Kidney (tissue), 14 donors: Measurements from ENCODE around the gene ZNF865. TPM values are rescaled to one million over a fixed set of nuclear protein-coding genes. Genes with fewer than 3 reads are reported as not detected.

Source experiments
- DNase-seq, 5 donors: peaks; one replicate each; pipeline ENCODE4 v3.0.0-alpha.2; 2013 to 2020
- FAIRE-seq: peaks from 2 replicates; lab custom pipeline; 2012; peaks lifted over from hg19 to GRCh38; lab: Jason Lieb, UNC
- H3K27ac ChIP-seq, 2 donors: one replicate each; pipeline ENCODE4 v1.7.0; 2013; ENCODE audit warnings: low read depth in 2 of 2, low read length in 2 of 2, inconsistent platforms in 1 of 2
- H3K27me3 ChIP-seq: one replicate; pipeline ENCODE4 v1.7.1; 2013; ENCODE audit warnings: low read length, inconsistent platforms; ENCODE audit not compliant: control insufficient read depth, insufficient read depth
- H3K36me3 ChIP-seq, 3 donors: one replicate each; pipeline versions ENCODE4 v1.7.0 to v1.7.1; 2013; ENCODE audit warnings: low read length in 3 of 3, control low read depth in 1 of 3, inconsistent platforms in 1 of 3; ENCODE audit not compliant: insufficient read depth in 3 of 3, control insufficient read depth in 2 of 3
- H3K4me1 ChIP-seq, 3 donors: one replicate each; pipeline versions ENCODE4 v1.7.0 to v1.7.1; 2013; ENCODE audit warnings: low read length in 3 of 3, inconsistent platforms in 1 of 3, low read depth in 1 of 3; ENCODE audit not compliant: control insufficient read depth in 2 of 3, insufficient read depth in 2 of 3
- H3K4me3 ChIP-seq, 3 donors: one replicate each; pipeline versions ENCODE4 v1.7.0 to v1.8.1; 2013; ENCODE audit warnings: low read length in 3 of 3, control low read depth in 1 of 3, inconsistent platforms in 1 of 3
- H3K9ac ChIP-seq, 3 donors: one replicate each; pipeline versions ENCODE4 v1.7.0 to v1.7.1; 2013; ENCODE audit warnings: low read length in 3 of 3, control low read depth in 1 of 3, inconsistent platforms in 1 of 3
- H3K9me3 ChIP-seq, 3 donors: one replicate each; pipeline versions ENCODE4 v1.7.0 to v1.7.1; 2013; ENCODE audit warnings: low read length in 3 of 3, control low read depth in 1 of 3, inconsistent platforms in 1 of 3; ENCODE audit not compliant: control insufficient read depth in 2 of 3, insufficient read depth in 1 of 3
- intact Hi-C: fragments of 100-400 bp; cut with DNase I; formaldehyde crosslinking; loops from one replicate; pipeline ENCODE4 v1.11.1; 2022
- polyA plus RNA-seq: library from polyadenylated mRNA; stranded (reverse); fragments of 350-450 nt; fragmentation: Illumina TruSeq; extraction: RNeasy Lipid Tissue Mini Kit (QIAGEN cat#74804); gene quantifications from one replicate; pipeline ENCODE4 v1.2.3, GENCODE V29; 2014; ENCODE audit warnings: low read depth, low replicate concordance; ENCODE audit not compliant: insufficient read depth
- total RNA-seq: library from RNA; stranded (reverse); fragmentation: NEBNext Ultra II Directional; extraction: Animal tissue kit (Norgen Biotek cat#: 25700); gene quantifications from one replicate; pipeline ENCODE4 v1.2.1, GENCODE V29; 2021
- TF ChIP-seq, protein P1 (sequence below): IDR thresholded peaks from 3 replicates; pipeline ENCODE4 v1.5.1; 2012; ENCODE audit warnings: mild to moderate bottlenecking, moderate library complexity, borderline replicate concordance; ENCODE audit not compliant: insufficient read depth; ENCODE audit errors: extremely low read depth
- donor health status: control.
- donor health status: control.
- donor health status: control.
- donor health status: control.
- donor health status: control.
- donor health status: DM: yes; HTN: yes; CAD: no.
- donor health status: Normal renal cell carcinoma (clear cell type).

ZNF865 gene
- total and polyA plus RNA-seq, 2 donors from 2014 or later: 5.8 to 17.4 TPM

DNA sequence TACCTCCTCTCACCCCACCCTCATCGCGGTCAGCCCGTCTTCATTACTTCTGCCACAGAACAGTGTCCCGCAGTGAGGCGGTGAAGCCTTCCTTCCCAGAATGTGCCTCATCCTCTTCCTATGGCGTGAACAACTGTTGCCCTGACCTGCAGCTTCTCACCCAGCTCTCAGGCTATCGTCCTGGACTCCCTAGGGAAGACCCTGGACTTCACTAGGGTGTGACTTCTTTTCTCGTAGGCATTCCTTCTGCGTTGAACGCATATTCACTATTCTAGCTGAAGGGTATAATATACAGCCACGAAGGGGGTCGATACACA lies 982 bp downstream of the ZNF865 start:
- peak overlapping the region; percentile 61 to 83 (median 72) for H3K9ac ChIP-seq
- TF ChIP-seq, protein P1, sequence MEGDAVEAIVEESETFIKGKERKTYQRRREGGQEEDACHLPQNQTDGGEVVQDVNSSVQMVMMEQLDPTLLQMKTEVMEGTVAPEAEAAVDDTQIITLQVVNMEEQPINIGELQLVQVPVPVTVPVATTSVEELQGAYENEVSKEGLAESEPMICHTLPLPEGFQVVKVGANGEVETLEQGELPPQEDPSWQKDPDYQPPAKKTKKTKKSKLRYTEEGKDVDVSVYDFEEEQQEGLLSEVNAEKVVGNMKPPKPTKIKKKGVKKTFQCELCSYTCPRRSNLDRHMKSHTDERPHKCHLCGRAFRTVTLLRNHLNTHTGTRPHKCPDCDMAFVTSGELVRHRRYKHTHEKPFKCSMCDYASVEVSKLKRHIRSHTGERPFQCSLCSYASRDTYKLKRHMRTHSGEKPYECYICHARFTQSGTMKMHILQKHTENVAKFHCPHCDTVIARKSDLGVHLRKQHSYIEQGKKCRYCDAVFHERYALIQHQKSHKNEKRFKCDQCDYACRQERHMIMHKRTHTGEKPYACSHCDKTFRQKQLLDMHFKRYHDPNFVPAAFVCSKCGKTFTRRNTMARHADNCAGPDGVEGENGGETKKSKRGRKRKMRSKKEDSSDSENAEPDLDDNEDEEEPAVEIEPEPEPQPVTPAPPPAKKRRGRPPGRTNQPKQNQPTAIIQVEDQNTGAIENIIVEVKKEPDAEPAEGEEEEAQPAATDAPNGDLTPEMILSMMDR: no peak

DNA sequence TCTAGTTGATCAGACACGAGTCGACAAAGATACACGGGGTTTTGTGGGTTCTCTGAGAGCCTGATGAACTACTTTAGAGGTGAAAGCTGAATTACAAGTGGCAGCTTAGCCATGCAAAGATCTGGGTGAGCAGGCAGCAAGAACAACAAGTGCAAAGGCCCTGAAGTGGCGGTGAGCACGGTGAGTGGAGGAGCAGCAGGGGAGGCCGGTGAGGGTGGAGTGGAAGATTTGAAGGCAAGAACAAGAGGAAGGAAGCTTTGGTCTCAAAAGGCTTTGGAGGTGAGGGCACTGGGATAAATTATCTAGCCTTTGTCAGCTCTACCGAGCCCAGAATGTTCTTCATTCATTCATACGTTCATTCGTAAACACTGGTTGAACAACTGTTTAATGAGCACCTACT lies 1.4 kb downstream of the ZNF865 start:
- FAIRE-seq: no peak
- H3K4me1 ChIP-seq: peaks cover 0 to 12% (median 0%) of the 10 kb centered on the region in 3 donors
- no peaks in the 10 kb centered on the region for H3K27me3 ChIP-seq
- H3K4me3 ChIP-seq: peak overlapping the region in 1 of 3 donors; percentile 89
- H3K27ac ChIP-seq: no peak overlapping the region
- intact Hi-C loops: no loop called here
- peak overlapping the region in 1 of 3 donors; percentile 83 for H3K9ac ChIP-seq
- H3K9me3 ChIP-seq: no peaks in the 10 kb centered on the region
- no peak for DNase-seq
- TF ChIP-seq, protein P1: no peak
- peaks cover 0 to 3% (median 0%) of the 10 kb centered on the region in 3 donors for H3K36me3 ChIP-seq

More for the DNA sequence above, 982 bp downstream of the ZNF865 start:
- H3K27me3 ChIP-seq: no peaks in the 10 kb centered on the region
- H3K4me3 ChIP-seq: peak overlapping the region; percentile 81 to 92 (median 89)
- DNase-seq: no peak
- FAIRE-seq: no peak
- H3K4me1 ChIP-seq: peaks cover 0 to 12% (median 0%) of the 10 kb centered on the region in 3 donors
- peaks cover 0 to 3% (median 0%) of the 10 kb centered on the region in 3 donors for H3K36me3 ChIP-seq
- intact Hi-C loops: no loop called here
- peak overlapping the region; percentile 90 to 95 for H3K27ac ChIP-seq
- no peaks in the 10 kb centered on the region for H3K9me3 ChIP-seq

GRCh38 chr19:55609326-55609725 lies 3.9 kb downstream of the ZNF865 start:
- H3K4me1 ChIP-seq: peaks cover 0 to 12% (median 0%) of the 10 kb centered on the region in 3 donors
- no peak overlapping the region for H3K4me3 ChIP-seq
- no peak overlapping the region for H3K27ac ChIP-seq
- TF ChIP-seq, protein P1: no peak
- no peak overlapping the region for H3K9ac ChIP-seq
- H3K9me3 ChIP-seq: no peaks in the 10 kb centered on the region
- FAIRE-seq: no peak
- intact Hi-C loops: no loop called here
- no peak for DNase-seq
- no peaks in the 10 kb centered on the region for H3K27me3 ChIP-seq
- H3K36me3 ChIP-seq: peaks cover 0 to 3% (median 0%) of the 10 kb centered on the region in 3 donors
